Endothelial cell of umbilical vein (primary cell): ENCODE measurements around the gene PDE11A. TPM values are rescaled to one million over a fixed set of nuclear protein-coding genes. Genes with fewer than 3 reads are reported as not detected.

ENCODE experiments used
- BruUV-seq: library from RNA; stranded (reverse); fragments of 400-500 nt; replicated peaks from 2 replicates; lab custom pipeline; 2021; lab: Mats Ljungman, UMichigan
- CTCF ChIA-PET: fragments of 300-600, 350-600 bp; sonication (Branson Sonifier 250); formaldehyde crosslinking; loops from one replicate; lab custom pipeline; 2021; ENCODE audit warnings: antibody characterized with exemption, inconsistent platforms; lab: Charles Lee
- POLR2A ChIA-PET: fragments of 300-600, 350-600 bp; sonication (Branson Sonifier 250); formaldehyde crosslinking; loops from one replicate; lab custom pipeline; 2021; ENCODE audit warnings: antibody characterized with exemption, inconsistent platforms; lab: Charles Lee
- DNase-seq: peaks from one replicate; pipeline ENCODE4 v3.0.0-alpha.2; 2011; ENCODE audit warnings: low read depth, low spot score
- FAIRE-seq: peaks from 2 replicates; lab custom pipeline; 2011; peaks lifted over from hg19 to GRCh38; lab: Jason Lieb, UNC
- H2AFZ ChIP-seq: 2 replicates; pipeline ENCODE4 v1.6.0; 2012; ENCODE audit warnings: low read depth, low read length, control low read depth, inconsistent platforms
- H3K27ac ChIP-seq: 2 replicates; pipeline ENCODE4 v1.5.1; 2011; ENCODE audit warnings: low read depth, mild to moderate bottlenecking, control low read depth, low read length, moderate library complexity; ENCODE audit not compliant: insufficient read depth
- H3K27me3 ChIP-seq, 2 experiments: 2 replicates each; pipeline versions ENCODE4 v1.6.0 to v1.6.1; 2011; ENCODE audit warnings: low read length in 2 of 2, mixed read lengths in 1 of 2; ENCODE audit not compliant: control insufficient read depth in 2 of 2, insufficient read depth in 2 of 2
- H3K36me3 ChIP-seq, 2 experiments: 2 replicates in 1 of 2; 3 replicates in 1 of 2; pipeline ENCODE4 v1.5.1; 2011; ENCODE audit warnings: low read length in 2 of 2, mild to moderate bottlenecking in 1 of 2, moderate library complexity in 1 of 2; ENCODE audit not compliant: control insufficient read depth in 2 of 2, insufficient read depth in 2 of 2; ENCODE audit errors: extremely low read depth in 1 of 2
- H3K4me1 ChIP-seq: 3 replicates; pipeline ENCODE4 v1.5.1; 2011; ENCODE audit warnings: mild to moderate bottlenecking, low read length; ENCODE audit not compliant: control insufficient read depth, insufficient read depth; ENCODE audit errors: extremely low read depth
- H3K4me2 ChIP-seq: 2 replicates; pipeline ENCODE4 v1.6.1; 2011; ENCODE audit warnings: low read length, control low read depth, mixed read lengths; ENCODE audit not compliant: insufficient read depth
- H3K4me3 ChIP-seq, 3 experiments: fragments of 200-600 bp in 1 of 3; sonication (generic), shearing (Covaris generic) in 1 of 3; replicated peaks in 1 of 3; 2 replicates each; pipeline ENCODE4 v1.5.1; 2011 to 2016; ENCODE audit warnings: control low read depth in 3 of 3, low read length in 3 of 3, mild to moderate bottlenecking in 2 of 3, inconsistent platforms in 1 of 3, low read depth in 1 of 3, moderate library complexity in 1 of 3; ENCODE audit not compliant: insufficient read depth in 1 of 3
- H3K79me2 ChIP-seq: 2 replicates; pipeline ENCODE4 v1.6.0; 2012; ENCODE audit warnings: low read length, inconsistent platforms; ENCODE audit not compliant: control insufficient read depth, insufficient read depth
- H3K9ac ChIP-seq: replicated peaks from 2 replicates; pipeline ENCODE3; 2011; ENCODE audit warnings: low read length, control low read depth; ENCODE audit not compliant: insufficient read depth; ENCODE audit errors: extremely low read depth
- H3K9me1 ChIP-seq: replicated peaks from 3 replicates; pipeline ENCODE4 v1.6.0; 2011; ENCODE audit warnings: mild to moderate bottlenecking, low read length; ENCODE audit not compliant: control insufficient read depth, insufficient read depth; ENCODE audit errors: extremely low read depth
- H3K9me3 ChIP-seq: replicated peaks from 2 replicates; pipeline ENCODE4 v1.5.1; 2012; ENCODE audit warnings: low read length, inconsistent platforms; ENCODE audit not compliant: control insufficient read depth, insufficient read depth
- H4K20me1 ChIP-seq: replicated peaks from 2 replicates; pipeline ENCODE3; 2011; ENCODE audit warnings: mild to moderate bottlenecking, low read length; ENCODE audit not compliant: control insufficient read depth, insufficient read depth; ENCODE audit errors: extremely low read depth
- EZH2 ChIP-seq: IDR thresholded peaks from 2 replicates; pipeline ENCODE4 v1.6.1; 2012; ENCODE audit warnings: borderline replicate concordance, low read depth, mild to moderate bottlenecking, moderate library complexity, low read length, inconsistent platforms; ENCODE audit not compliant: severe bottlenecking
- FOS ChIP-seq: IDR thresholded peaks from 2 replicates; pipeline ENCODE4 v1.6.1; 2011; ENCODE audit warnings: mild to moderate bottlenecking, low read length, moderate library complexity, borderline replicate concordance; ENCODE audit not compliant: insufficient read depth
- GATA2 ChIP-seq: IDR thresholded peaks from 2 replicates; pipeline ENCODE4 v1.7.0; 2011; ENCODE audit warnings: low read depth, mild to moderate bottlenecking, moderate library complexity, mixed read lengths, low read length; ENCODE audit not compliant: insufficient read length, insufficient read depth
- JUN ChIP-seq: IDR thresholded peaks from 2 replicates; pipeline ENCODE4 v1.6.1; 2011; ENCODE audit warnings: borderline replicate concordance, low read depth; ENCODE audit not compliant: insufficient read length, insufficient read depth
- MYC ChIP-seq: IDR thresholded peaks from one replicate; pipeline ENCODE4 v1.6.1; 2011; ENCODE audit warnings: mild to moderate bottlenecking, low read depth, low read length
- POLR2A ChIP-seq: IDR thresholded peaks from 2 replicates; pipeline ENCODE4 v1.6.1; 2012; ENCODE audit warnings: low read depth, mild to moderate bottlenecking, control low read depth, low read length
- POLR2AphosphoS5 ChIP-seq: IDR thresholded peaks from 2 replicates; pipeline ENCODE4 v1.6.1; 2012; ENCODE audit warnings: low read depth, mild to moderate bottlenecking, control low read depth, low read length, moderate library complexity; ENCODE audit not compliant: insufficient read depth
- dilution Hi-C: fragments of 300-500 bp; cut with MboI; formaldehyde crosslinking; loops from one replicate; pipeline ENCODE4 v1.15.0; 2019; ENCODE audit warnings: low sequenced_read_pairs; ENCODE audit not compliant: extremely low pct_ligation_motif_present
- intact Hi-C: fragments of 100-400 bp; cut with micrococcal nuclease; formaldehyde crosslinking; loops from one replicate; pipeline ENCODE4 v1.10.0; 2022
- polyA plus RNA-seq, 4 experiments: library from polyadenylated mRNA; depleted of rRNA in 3 of 4; stranded (reverse) in 3 of 4; unstranded in 1 of 4; fragments of >200 nt; gene quantifications; 2 replicates each; pipeline versions ENCODE4 v1.2.1 to v1.2.3, GENCODE V29; 2011 to 2012; ENCODE audit warnings: missing spikeins in 1 of 4
- total RNA-seq: library from RNA; stranded (reverse); gene quantifications from 2 replicates; pipeline ENCODE4 v1.2.3, GENCODE V29; 2021
- TF ChIP-seq, protein P1 (sequence below): IDR thresholded peaks from 2 replicates; pipeline ENCODE4 v1.6.1; 2011; ENCODE audit not compliant: insufficient read depth, insufficient read length
- TF ChIP-seq, protein P2 (sequence below), 2 donors: IDR thresholded peaks; 1 replicate in 1 of 2; 2 replicates in 1 of 2; pipeline ENCODE4 v1.5.1; 2011; ENCODE audit warnings: low read length in 2 of 2, mild to moderate bottlenecking in 2 of 2, moderate library complexity in 2 of 2, control low read depth in 1 of 2, inconsistent platforms in 1 of 2, low read depth in 1 of 2; ENCODE audit not compliant: insufficient read depth in 1 of 2; ENCODE audit errors: extremely low read depth in 1 of 2

Gene PDE11A
- total and polyA plus RNA-seq, 2 donors (not counting 3 experiments of a cell fraction or from before 2014, with no cell fraction given): 0.07 to 0.51 TPM

DNA sequence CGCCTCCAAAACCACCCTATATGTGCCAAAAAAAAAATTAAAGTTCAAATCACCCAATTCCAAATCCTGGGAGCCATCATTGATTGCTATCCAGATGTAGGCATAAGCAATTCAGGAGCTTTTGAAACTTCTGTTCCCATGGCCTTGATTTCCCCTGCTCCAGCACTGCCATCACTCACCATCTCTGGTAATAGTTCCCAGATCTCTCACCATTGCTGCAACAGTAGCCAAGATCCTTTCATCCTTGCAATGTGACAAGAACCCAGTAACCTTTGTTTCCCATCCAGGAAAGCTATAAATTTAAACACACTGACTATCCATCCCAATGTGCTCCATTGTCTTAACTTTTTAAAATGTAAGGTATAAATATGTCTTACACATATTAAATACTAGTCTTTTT, 155.4 kb downstream of the PDE11A start:
- intact Hi-C loops: no loop called here
- H2AFZ ChIP-seq: no peak overlapping the region
- POLR2A ChIA-PET: no interaction called here
- no peaks in the 10 kb centered on the region for H3K9me3 ChIP-seq
- H3K79me2 ChIP-seq: no peaks in the 10 kb centered on the region
- no peak overlapping the region for H3K4me2 ChIP-seq
- H3K9me1 ChIP-seq: no peaks in the 10 kb centered on the region
- no TSS peak for BruUV-seq
- no peak overlapping the region for H3K27ac ChIP-seq
- H4K20me1 ChIP-seq: no peaks in the 10 kb centered on the region
- TF ChIP-seq, protein P1, sequence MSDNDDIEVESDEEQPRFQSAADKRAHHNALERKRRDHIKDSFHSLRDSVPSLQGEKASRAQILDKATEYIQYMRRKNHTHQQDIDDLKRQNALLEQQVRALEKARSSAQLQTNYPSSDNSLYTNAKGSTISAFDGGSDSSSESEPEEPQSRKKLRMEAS: no peak
- TF ChIP-seq POLR2AphosphoS5 (no peak), FOS (no peak), JUN (no peak), POLR2A (no peak), GATA2 (no peak), EZH2 (no peak), MYC (no peak)
- TF ChIP-seq, protein P2, sequence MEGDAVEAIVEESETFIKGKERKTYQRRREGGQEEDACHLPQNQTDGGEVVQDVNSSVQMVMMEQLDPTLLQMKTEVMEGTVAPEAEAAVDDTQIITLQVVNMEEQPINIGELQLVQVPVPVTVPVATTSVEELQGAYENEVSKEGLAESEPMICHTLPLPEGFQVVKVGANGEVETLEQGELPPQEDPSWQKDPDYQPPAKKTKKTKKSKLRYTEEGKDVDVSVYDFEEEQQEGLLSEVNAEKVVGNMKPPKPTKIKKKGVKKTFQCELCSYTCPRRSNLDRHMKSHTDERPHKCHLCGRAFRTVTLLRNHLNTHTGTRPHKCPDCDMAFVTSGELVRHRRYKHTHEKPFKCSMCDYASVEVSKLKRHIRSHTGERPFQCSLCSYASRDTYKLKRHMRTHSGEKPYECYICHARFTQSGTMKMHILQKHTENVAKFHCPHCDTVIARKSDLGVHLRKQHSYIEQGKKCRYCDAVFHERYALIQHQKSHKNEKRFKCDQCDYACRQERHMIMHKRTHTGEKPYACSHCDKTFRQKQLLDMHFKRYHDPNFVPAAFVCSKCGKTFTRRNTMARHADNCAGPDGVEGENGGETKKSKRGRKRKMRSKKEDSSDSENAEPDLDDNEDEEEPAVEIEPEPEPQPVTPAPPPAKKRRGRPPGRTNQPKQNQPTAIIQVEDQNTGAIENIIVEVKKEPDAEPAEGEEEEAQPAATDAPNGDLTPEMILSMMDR (IDR thresholded peaks at IDR 0.05; ENCODE audit: extremely low read depth in 1 of 2, insufficient read depth in 1 of 2, low read depth in 1 of 2, low read length in 2 of 2): no peak
- no peaks in the 10 kb centered on the region for H3K36me3 ChIP-seq
- CTCF ChIA-PET: interaction anchor here (1.2 to 1.8 kb wide), 2 partner anchors 12 to 18 kb away, joined by 4 read pairs; no protein-coding TSS in a partner anchor
- DNase-seq (no peak), FAIRE-seq (no peak)
- no peak overlapping the region for H3K4me3 ChIP-seq
- no peaks in the 10 kb centered on the region for H3K27me3 ChIP-seq
- dilution Hi-C loops: no loop called here
- no peaks in the 10 kb centered on the region for H3K4me1 ChIP-seq
- no peak overlapping the region for H3K9ac ChIP-seq
